Uterus (tissue), 4 donors: Measurements from ENCODE around the gene CAND1. TPM values are rescaled to one million over a fixed set of nuclear protein-coding genes. Genes with fewer than 3 reads are reported as not detected.

Experiments
- DNase-seq, 2 donors: peaks; one replicate each; pipeline ENCODE4 v3.0.0-alpha.2; 2019 to 2020
- H3K27ac ChIP-seq, 2 donors: fragments of 200-600 bp; sonication (generic); 1 replicate in 1 of 2; 2 replicates in 1 of 2; pipeline ENCODE4 v1.5.1; 2016 to 2018
- H3K27me3 ChIP-seq, 2 donors: fragments of 200-600 bp; sonication (generic); one replicate each; pipeline ENCODE4 v1.5.1; 2018 to 2019; ENCODE audit warnings: control low read depth in 1 of 2
- H3K36me3 ChIP-seq, 2 donors: fragments of 200-600 bp; sonication (generic); one replicate each; pipeline ENCODE4 v1.5.1; 2019; ENCODE audit warnings: control low read depth in 1 of 2
- H3K4me1 ChIP-seq, 2 donors: fragments of 200-600 bp; sonication (generic); one replicate each; pipeline ENCODE4 v1.5.1; 2018 to 2019; ENCODE audit warnings: control low read depth in 1 of 2
- H3K4me3 ChIP-seq, 2 donors: fragments of 200-600 bp; sonication (generic); 1 replicate in 1 of 2; 2 replicates in 1 of 2; pipeline ENCODE4 v1.5.1; 2018 to 2019; ENCODE audit warnings: mild to moderate bottlenecking in 1 of 2
- H3K9me3 ChIP-seq, 2 donors: fragments of 200-600 bp; sonication (generic); one replicate each; pipeline ENCODE4 v1.5.1; 2019; ENCODE audit warnings: control low read depth in 1 of 2
- POLR2A ChIP-seq, 2 donors: fragments of 450-650 bp; IDR thresholded peaks; one replicate each; pipeline ENCODE4 v1.6.1; 2016; ENCODE audit warnings: antibody characterized with exemption in 2 of 2, mild to moderate bottlenecking in 1 of 2, moderate library complexity in 1 of 2
- intact Hi-C: fragments of 100-400 bp; cut with DNase I; formaldehyde crosslinking; loops from one replicate; pipeline ENCODE4 v1.15.1; 2023; ENCODE audit warnings: low total_unique reads
- total RNA-seq, 4 donors: library from RNA; depleted of rRNA in 3 of 4; stranded (reverse); fragments of >200 nt in 3 of 4; gene quantifications; one replicate each; pipeline versions ENCODE4 v1.1.0 to v1.2.4, GENCODE V29; 2014 to 2023
- TF ChIP-seq, protein P1 (sequence below), 4 experiments: fragments of 200-600 bp in 2 of 4; fragments of 450-650 bp in 2 of 4; sonication (generic) in 2 of 4; IDR thresholded peaks; one replicate each; pipeline ENCODE4 v1.5.1; 2016 to 2019; ENCODE audit warnings: antibody characterized with exemption in 4 of 4, mild to moderate bottlenecking in 2 of 4, moderate library complexity in 1 of 4
- donor health status: DM: yes; HTN: yes; CAD: no.

The CAND1 gene
- total RNA-seq, 4 donors from 2014 or later, result 30.2 to 257 (median 92.8) TPM

DNA sequence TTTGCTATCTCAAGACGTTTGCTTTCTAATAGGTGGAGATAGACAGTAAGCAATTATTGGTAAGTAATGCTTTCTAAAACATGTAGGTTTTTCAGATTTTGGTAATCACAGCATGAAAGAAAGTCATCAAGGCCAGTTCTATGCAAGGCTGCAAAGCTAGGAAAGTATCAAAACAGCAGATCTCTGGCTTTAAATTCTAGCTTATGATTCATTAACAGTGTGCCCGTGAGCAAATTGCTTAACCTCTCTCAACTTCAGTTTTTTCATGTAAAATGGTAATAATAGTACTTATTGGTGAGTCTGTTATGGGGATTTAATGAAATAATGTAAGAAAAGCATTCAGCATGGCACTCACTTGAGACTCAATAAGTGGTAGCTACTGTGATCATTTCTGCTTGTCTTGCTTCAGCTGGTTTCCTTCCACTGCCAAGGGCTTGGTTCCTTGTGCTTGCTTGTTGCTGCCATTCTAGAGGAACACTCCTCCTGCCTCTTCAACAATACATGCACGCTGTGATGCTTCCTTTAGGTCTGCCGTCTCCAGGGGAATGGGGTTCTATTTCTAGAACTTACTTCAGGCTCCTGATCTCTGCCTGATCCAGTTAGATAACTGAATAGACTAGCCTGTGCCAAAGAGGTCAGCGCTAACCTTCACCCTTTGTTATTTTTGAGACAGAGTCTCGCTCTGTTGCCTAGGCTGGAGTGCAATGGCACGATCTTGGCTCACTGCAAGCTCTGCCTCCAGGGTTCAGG, 88.4 kb downstream of the CAND1 start:
- Histone ChIP-seq H3K4me3 (no peak overlapping the region), H3K9me3 (no peaks in the 10 kb centered on the region), H3K36me3 (no peaks in the 10 kb centered on the region), H3K27me3 (no peaks in the 10 kb centered on the region), H3K4me1 (peaks cover 0 to 7% of the 10 kb centered on the region in 2 donors), H3K27ac (no peak overlapping the region)
- intact Hi-C loops, result loop anchor here (10.0 kb wide), 1 partner anchor 587 kb away; no protein-coding TSS in a partner anchor
- no peak for DNase-seq
- TF ChIP-seq POLR2A (IDR thresholded peaks at IDR 0.05), result no peak
- TF ChIP-seq, protein P1, sequence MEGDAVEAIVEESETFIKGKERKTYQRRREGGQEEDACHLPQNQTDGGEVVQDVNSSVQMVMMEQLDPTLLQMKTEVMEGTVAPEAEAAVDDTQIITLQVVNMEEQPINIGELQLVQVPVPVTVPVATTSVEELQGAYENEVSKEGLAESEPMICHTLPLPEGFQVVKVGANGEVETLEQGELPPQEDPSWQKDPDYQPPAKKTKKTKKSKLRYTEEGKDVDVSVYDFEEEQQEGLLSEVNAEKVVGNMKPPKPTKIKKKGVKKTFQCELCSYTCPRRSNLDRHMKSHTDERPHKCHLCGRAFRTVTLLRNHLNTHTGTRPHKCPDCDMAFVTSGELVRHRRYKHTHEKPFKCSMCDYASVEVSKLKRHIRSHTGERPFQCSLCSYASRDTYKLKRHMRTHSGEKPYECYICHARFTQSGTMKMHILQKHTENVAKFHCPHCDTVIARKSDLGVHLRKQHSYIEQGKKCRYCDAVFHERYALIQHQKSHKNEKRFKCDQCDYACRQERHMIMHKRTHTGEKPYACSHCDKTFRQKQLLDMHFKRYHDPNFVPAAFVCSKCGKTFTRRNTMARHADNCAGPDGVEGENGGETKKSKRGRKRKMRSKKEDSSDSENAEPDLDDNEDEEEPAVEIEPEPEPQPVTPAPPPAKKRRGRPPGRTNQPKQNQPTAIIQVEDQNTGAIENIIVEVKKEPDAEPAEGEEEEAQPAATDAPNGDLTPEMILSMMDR (IDR thresholded peaks at IDR 0.05), result no peak

DNA sequence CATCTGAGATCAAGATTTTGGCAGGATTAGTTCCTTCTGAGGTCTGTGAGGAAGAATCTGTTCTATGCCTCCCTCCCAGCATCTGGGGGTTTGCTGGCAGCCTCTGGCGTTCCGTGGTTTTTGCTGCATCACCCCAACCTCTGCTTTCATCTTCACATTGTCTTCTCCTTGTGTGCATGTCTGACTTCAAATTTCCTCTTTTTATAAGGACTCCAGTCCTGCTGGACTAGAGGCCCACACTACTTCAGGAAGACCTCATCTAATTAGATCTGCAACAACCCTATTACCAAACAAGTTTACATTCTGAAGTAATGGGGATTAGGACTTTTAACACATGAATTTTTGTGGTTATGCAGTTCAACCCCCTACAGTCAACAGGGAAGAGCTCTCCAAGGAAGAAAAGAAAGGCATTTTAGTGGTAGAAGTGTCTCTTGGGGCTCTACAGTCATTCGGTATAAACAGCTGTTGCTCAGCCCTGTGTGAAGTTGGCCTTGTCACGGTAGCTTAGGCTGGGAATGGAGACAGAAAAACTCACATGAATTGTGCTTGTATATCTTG, 89.7 kb downstream of the CAND1 start:
- Histone ChIP-seq H3K4me3 (no peak overlapping the region), H3K4me1 (peaks cover 0 to 7% of the 10 kb centered on the region in 2 donors), H3K36me3 (no peaks in the 10 kb centered on the region), H3K27me3 (no peaks in the 10 kb centered on the region), H3K9me3 (no peaks in the 10 kb centered on the region), H3K27ac (no peak overlapping the region)
- no peak for DNase-seq
- TF ChIP-seq, protein P1 (IDR thresholded peaks at IDR 0.05), result no peak
- TF ChIP-seq POLR2A (IDR thresholded peaks at IDR 0.05), result no peak
- intact Hi-C loops, result loop anchor here (10.0 kb wide), 1 partner anchor 586 kb away; no protein-coding TSS in a partner anchor

DNA sequence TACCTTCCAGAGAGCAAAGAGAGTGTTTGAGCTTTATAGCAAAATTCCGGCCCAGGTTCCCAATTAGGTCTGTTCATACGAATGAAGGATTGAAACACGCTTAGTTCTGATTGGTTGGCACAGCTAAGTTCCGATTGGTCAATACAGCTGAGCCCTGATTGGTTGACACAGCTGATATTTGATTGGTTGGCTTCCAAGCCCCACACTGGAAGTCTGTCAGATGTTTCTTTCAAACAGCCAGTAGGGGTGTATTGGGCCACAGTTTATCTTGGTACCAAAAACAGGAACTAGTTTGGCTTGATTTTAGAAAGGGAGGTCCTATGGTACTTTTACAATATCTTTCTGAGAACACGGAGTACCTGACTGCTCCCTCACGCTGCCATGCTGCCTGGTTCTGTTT, 93.4 kb downstream of the CAND1 start:
- H3K4me3 ChIP-seq, result no peak overlapping the region
- H3K36me3 ChIP-seq, result no peaks in the 10 kb centered on the region
- no peaks in the 10 kb centered on the region for H3K4me1 ChIP-seq
- no peak for DNase-seq
- H3K27ac ChIP-seq, result no peak overlapping the region
- H3K27me3 ChIP-seq, result no peaks in the 10 kb centered on the region
- TF ChIP-seq POLR2A (IDR thresholded peaks at IDR 0.05), result no peak
- TF ChIP-seq, protein P1 (IDR thresholded peaks at IDR 0.05), result no peak
- no peaks in the 10 kb centered on the region for H3K9me3 ChIP-seq
- intact Hi-C loops, result no loop called here

DNA sequence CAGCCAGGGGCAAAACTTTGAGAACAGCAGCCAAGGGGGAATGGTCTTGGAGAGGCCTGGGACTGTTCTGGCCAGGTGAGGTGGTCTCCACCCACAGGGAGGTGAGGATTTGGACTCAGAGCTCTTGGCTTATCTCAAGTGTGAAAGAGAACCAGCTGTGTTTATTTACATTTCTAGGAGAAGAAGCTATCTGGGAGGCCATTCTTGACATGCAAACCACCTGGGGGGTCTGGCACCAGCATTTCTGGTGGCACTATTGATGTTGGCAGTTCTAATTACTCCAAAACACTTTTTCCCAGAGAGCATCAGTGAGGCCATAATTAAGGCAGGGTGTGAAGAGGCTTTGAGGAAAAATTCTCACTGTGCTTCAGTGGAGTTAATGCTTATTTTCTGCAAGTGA, 95.1 kb downstream of the CAND1 start:
- TF ChIP-seq, protein P1 (IDR thresholded peaks at IDR 0.05), result no peak
- Histone ChIP-seq H3K4me1 (no peaks in the 10 kb centered on the region), H3K27ac (no peak overlapping the region), H3K27me3 (no peaks in the 10 kb centered on the region), H3K4me3 (no peak overlapping the region), H3K36me3 (no peaks in the 10 kb centered on the region), H3K9me3 (no peaks in the 10 kb centered on the region)
- intact Hi-C loops, result no loop called here
- DNase-seq, result no peak

DNA sequence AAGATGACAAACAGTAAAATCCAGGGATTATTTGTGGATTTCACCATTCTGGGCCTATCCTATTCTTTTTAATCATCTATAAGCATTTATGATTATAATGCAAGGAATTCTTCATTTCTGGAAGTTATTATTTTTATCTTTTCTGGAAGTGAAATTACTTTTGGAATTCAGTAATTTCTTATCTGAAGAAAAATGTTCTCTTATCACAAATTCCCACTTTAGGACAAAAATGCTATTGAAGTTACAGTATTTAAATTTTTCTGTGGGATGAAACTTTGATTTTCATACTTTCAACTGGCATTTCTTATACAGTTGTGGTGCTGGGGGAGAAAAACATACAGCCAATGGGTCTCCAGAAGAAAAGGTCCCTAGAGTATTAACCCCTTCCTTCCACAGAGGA, 96.0 kb downstream of the CAND1 start:
- no peak overlapping the region for H3K27ac ChIP-seq

More for the DNA sequence above, 96.0 kb downstream of the CAND1 start:
- Histone ChIP-seq H3K9me3 (no peaks in the 10 kb centered on the region), H3K36me3 (no peaks in the 10 kb centered on the region), H3K4me3 (no peak overlapping the region), H3K4me1 (no peaks in the 10 kb centered on the region), H3K27me3 (no peaks in the 10 kb centered on the region)
- no peak for DNase-seq
- TF ChIP-seq, protein P1 (IDR thresholded peaks at IDR 0.05), result no peak
- TF ChIP-seq POLR2A (IDR thresholded peaks at IDR 0.05), result no peak
- intact Hi-C loops, result no loop called here
